Duodenal mucosa (tissue), 2 donors: Measurements from ENCODE around the gene CDC5L.
A peak's percentile ranks its signal among the peaks of the same experiment; 100 is the strongest.

ENCODE experiments used
- H3K27ac ChIP-seq: one replicate; pipeline ENCODE4 v1.7.0; 2013; ENCODE audit warnings: low read depth, low read length
- H3K27me3 ChIP-seq, 2 donors: one replicate each; pipeline ENCODE4 v1.7.0; 2013; ENCODE audit warnings: low read length in 2 of 2, control low read depth in 1 of 2; ENCODE audit not compliant: insufficient read depth in 2 of 2, control insufficient read depth in 1 of 2
- H3K36me3 ChIP-seq, 2 donors: one replicate each; pipeline ENCODE4 v1.7.0; 2013; ENCODE audit warnings: low read length in 2 of 2, control low read depth in 1 of 2; ENCODE audit not compliant: insufficient read depth in 2 of 2, control insufficient read depth in 1 of 2
- H3K4me1 ChIP-seq, 2 donors: one replicate each; pipeline ENCODE4 v1.7.0; 2013; ENCODE audit warnings: low read length in 2 of 2, control low read depth in 1 of 2; ENCODE audit not compliant: insufficient read depth in 2 of 2, control insufficient read depth in 1 of 2
- H3K4me3 ChIP-seq, 2 donors: one replicate each; pipeline ENCODE4 v1.7.0; 2013; ENCODE audit warnings: low read length in 2 of 2, low read depth in 1 of 2
- H3K9ac ChIP-seq, 2 donors: one replicate each; pipeline ENCODE4 v1.7.0; 2013; ENCODE audit warnings: low read length in 2 of 2, low read depth in 1 of 2
- H3K9me3 ChIP-seq, 2 donors: one replicate each; pipeline ENCODE4 v1.7.0; 2013; ENCODE audit warnings: low read length in 2 of 2, control low read depth in 1 of 2; ENCODE audit not compliant: control insufficient read depth in 1 of 2

The CDC5L gene

DNA sequence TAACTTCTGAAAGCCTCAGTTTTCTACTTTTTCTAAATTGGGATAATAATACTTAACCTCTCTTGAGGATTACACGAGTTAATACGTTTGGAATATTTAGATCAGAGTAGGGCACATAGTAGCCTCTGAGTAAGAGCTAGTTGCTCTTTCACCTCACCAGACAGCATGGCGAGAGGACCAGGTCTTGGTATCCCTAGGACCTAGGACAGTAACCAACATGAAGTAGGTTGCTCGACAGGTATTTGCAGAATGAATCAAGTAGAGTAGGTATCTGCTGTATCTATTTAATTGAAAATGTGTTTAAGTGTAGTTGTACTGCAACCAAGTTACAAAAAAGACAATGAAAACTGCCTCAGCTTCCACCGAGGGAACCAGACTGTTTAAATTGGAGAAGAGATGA is 1.4 kb downstream of the CDC5L start:
- H3K27ac ChIP-seq: no peak overlapping the region
- H3K4me3 ChIP-seq: peak overlapping the region; percentile 87 to 91
- peaks cover 22 to 24% of the 10 kb centered on the region in 2 donors for H3K4me1 ChIP-seq
- H3K36me3 ChIP-seq: peaks cover 12 to 25% of the 10 kb centered on the region in 2 donors
- no peaks in the 10 kb centered on the region for H3K9me3 ChIP-seq
- no peaks in the 10 kb centered on the region for H3K27me3 ChIP-seq
- H3K9ac ChIP-seq: no peak overlapping the region

DNA sequence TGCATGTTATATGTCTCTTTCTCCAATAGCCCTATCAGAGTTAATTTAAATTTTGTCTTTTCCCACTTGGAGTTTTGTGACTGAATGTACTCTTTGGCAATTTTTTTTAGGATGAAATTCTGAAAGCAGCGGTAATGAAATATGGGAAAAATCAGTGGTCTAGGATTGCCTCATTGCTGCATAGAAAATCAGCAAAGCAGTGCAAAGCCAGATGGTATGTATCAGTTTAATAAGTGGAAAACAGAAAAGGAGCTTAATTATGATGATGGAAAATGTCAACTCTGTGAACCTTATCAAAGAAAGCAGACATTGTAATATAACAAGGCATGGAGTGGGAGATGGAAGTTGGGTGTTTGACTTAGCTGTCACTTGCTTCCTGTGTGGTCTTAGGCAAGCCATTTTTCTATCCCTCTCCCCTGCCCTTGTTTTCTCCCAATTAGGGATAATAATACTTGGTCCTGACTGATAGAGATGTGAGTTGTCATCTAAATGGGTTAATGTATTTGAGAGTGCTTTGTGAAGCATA is 2.7 kb downstream of the CDC5L start:
- H3K9me3 ChIP-seq: no peaks in the 10 kb centered on the region
- H3K4me3 ChIP-seq: no peak overlapping the region
- H3K4me1 ChIP-seq: peaks cover 22 to 24% of the 10 kb centered on the region in 2 donors
- peaks cover 17 to 36% of the 10 kb centered on the region in 2 donors for H3K36me3 ChIP-seq
- no peaks in the 10 kb centered on the region for H3K27me3 ChIP-seq
- H3K27ac ChIP-seq: no peak overlapping the region
- H3K9ac ChIP-seq: no peak overlapping the region

DNA sequence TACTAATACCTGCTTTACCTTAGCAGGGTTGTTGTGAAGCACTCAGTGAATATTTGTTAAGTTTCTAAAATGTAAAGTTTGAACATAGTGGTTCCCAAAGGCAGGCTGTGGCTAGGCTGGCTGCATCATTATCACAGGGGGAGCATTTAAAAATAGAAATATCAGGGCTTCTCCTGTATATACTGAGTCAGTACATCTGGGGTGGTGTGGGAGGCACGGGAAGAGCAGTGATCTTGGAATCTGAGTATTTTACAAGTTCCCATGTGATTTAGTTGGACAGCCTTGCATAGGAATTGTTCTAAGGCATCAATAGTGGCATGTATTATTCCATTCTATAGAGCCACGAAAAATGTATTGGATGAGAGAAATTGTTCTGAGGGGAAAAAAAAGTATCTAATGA is 8.0 kb downstream of the CDC5L start:
- H3K4me1 ChIP-seq: peaks cover 5 to 12% of the 10 kb centered on the region in 2 donors
- no peaks in the 10 kb centered on the region for H3K27me3 ChIP-seq
- no peaks in the 10 kb centered on the region for H3K9me3 ChIP-seq
- H3K36me3 ChIP-seq: peaks cover 44 to 80% of the 10 kb centered on the region in 2 donors
- H3K4me3 ChIP-seq: no peak overlapping the region
- H3K27ac ChIP-seq: no peak overlapping the region
- H3K9ac ChIP-seq: no peak overlapping the region

DNA sequence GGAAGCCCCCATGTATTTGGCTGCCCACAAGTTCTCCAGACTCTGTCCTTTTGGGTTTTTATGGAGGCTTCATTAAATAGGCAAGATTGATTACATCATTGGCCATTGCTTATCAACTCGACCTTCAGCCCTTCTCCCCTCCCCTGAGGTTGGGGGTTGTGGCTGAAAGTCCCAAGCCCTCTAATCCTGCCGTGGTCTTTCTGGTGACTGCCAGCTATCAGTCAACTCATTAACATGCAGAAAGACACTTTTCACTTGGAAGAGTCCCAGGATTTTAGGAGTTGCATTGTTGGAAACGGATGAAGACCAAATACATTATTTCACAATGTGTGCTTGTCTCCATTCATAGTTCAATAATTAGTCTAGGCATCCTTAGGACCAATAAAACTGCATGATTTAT is 9.5 kb downstream of the CDC5L start:
- H3K27me3 ChIP-seq: no peaks in the 10 kb centered on the region
- H3K9ac ChIP-seq: no peak overlapping the region
- H3K27ac ChIP-seq: no peak overlapping the region
- H3K36me3 ChIP-seq: peaks cover 47 to 81% of the 10 kb centered on the region in 2 donors
- H3K4me3 ChIP-seq: no peak overlapping the region
- H3K4me1 ChIP-seq: peaks cover 5 to 11% of the 10 kb centered on the region in 2 donors
- no peaks in the 10 kb centered on the region for H3K9me3 ChIP-seq

DNA sequence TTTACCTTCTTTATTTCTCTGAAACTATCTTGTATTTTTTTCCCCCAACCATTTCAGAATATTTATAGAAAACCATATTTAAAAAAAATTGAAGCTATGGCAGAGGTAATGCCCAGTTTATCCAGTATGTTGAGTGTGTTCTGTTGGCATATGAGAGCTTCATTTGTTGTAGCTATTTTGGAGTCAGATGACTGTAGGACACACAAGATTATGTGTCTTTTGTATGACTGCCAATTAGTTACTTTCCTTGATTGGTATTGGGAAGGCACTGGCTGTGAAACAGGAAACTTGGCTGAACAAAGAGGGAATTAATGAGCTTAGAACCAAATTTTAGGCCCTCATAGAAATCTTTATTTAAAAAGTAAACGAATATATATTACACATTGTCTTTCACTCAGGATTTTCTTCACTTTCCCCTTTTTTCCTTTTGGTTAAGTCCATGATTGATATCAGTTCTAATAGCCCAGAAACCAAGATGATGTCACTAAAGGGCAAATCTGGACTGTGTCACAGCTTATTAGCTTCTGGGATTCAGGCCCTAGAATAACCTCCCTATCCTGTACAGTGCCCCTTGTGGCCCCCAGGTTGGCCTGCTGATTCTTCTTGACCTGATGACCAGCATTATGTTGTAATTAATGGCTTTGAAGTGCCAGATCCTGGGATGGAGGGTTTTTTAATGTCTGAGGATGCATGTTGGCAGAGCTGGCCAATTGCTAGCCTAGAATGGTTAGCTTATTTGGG is 10.1 kb downstream of the CDC5L start:
- H3K27me3 ChIP-seq: no peaks in the 10 kb centered on the region
- H3K4me1 ChIP-seq: peaks cover 5 to 11% of the 10 kb centered on the region in 2 donors
- H3K27ac ChIP-seq: no peak overlapping the region
- no peak overlapping the region for H3K9ac ChIP-seq
- peaks cover 45 to 77% of the 10 kb centered on the region in 2 donors for H3K36me3 ChIP-seq
- no peak overlapping the region for H3K4me3 ChIP-seq
- no peaks in the 10 kb centered on the region for H3K9me3 ChIP-seq

DNA sequence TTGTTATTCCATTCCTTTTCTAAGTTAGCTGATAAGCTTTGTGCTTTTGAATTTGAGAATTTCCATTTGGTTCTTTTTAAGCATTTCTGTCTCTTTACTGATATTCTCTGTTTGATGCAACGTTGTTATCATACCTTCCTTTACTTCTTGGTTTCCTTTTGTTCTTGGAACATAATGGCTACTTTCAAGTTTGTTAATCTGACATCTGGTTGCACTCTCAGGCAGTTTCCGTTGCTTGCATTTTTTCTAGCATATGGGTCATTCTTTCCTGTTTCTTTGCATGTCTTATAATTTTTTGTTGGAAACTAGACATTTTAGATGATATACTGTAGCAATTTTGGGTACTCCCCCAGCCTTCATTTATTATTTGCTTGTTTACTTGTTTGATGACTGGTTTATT is 12.5 kb downstream of the CDC5L start:
- Histone ChIP-seq H3K9ac (no peak overlapping the region), H3K4me1 (peaks cover 5 to 11% of the 10 kb centered on the region in 2 donors), H3K36me3 (peaks cover 30 to 71% of the 10 kb centered on the region in 2 donors), H3K27ac (no peak overlapping the region), H3K4me3 (no peak overlapping the region), H3K9me3 (no peaks in the 10 kb centered on the region), H3K27me3 (no peaks in the 10 kb centered on the region)

DNA sequence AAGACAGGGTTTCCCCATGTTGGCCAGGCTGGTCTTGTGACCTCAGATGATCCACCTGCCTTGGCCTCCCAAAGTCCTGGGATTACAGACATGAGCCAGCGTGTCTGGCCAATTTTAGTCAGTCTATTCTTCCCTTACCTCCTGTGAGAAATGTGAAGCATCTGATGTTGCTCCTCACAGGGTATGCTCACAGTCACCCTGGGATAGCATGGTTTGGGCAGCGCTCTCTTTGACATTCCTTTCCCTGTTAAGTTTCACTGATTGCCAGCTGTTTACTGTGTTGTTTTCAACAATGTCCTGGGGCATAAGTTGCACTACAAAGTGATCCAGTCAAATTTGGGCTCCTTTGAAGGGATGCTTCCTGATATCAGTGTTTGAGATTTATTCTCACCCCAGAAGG is 13.1 kb downstream of the CDC5L start:
- H3K27ac ChIP-seq: no peak overlapping the region
- no peaks in the 10 kb centered on the region for H3K9me3 ChIP-seq
- no peak overlapping the region for H3K4me3 ChIP-seq
- no peaks in the 10 kb centered on the region for H3K27me3 ChIP-seq
- H3K4me1 ChIP-seq: peaks cover 5 to 11% of the 10 kb centered on the region in 2 donors
- peaks cover 30 to 70% of the 10 kb centered on the region in 2 donors for H3K36me3 ChIP-seq
- H3K9ac ChIP-seq: no peak overlapping the region

DNA sequence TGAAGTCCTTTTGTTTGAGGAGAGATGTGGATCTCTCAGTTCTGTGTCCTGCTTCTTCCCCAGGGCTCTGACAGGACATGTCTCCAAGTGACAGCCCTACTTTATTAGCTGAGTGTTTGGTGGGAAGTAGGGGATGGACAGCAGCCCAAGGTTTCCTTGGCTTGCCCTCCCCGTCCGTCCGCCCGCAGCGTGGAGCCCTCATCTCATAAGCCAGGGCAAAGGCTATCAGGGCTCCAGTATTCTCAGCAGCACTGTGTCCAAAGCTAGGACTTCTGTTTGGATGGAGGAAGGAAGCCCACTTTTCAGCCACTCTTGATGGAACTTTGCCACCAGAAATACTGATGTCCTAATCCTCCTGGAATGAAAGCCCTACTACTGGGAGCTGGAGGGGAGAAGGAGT is 13.6 kb downstream of the CDC5L start:
- Histone ChIP-seq H3K27ac (no peak overlapping the region), H3K27me3 (no peaks in the 10 kb centered on the region), H3K36me3 (peaks cover 30 to 67% of the 10 kb centered on the region in 2 donors), H3K9ac (no peak overlapping the region), H3K4me3 (no peak overlapping the region), H3K4me1 (peaks cover 5 to 11% of the 10 kb centered on the region in 2 donors), H3K9me3 (no peaks in the 10 kb centered on the region)

DNA sequence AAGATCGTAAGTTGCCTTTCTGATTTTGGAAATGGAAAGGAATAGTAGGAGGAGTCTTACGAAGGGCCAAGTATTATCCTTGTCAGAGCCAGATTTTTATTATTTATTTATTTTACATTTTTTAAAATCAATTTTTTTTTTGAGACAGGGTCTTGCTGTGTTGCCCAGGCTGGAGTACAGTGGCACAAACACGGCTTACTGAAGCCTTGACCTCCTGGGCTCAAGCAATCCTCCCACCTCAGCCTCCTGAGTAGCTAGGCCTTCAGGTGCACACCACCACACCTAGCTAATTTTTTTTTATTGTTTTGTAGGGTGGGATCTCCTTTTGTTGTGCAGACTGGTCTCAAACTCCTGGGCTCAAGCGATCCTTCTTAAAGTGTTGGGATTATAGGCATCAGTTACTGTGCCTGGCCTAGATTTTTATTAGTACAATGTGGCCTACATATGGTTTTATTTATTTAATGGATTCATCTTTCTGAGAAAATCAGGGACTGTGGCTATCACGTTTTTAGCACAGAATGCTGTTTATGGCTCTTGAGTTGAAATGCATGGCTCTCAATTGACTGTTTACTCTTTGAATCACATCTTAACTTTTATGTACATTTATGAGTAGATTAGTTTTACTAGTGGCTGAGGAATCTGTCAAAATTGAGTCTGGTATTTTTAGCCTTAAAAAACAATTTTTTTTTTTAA is 16.7 kb downstream of the CDC5L start:
- H3K4me1 ChIP-seq: no peaks in the 10 kb centered on the region
- no peaks in the 10 kb centered on the region for H3K9me3 ChIP-seq
- no peak overlapping the region for H3K9ac ChIP-seq
- H3K36me3 ChIP-seq: peaks cover 24 to 68% of the 10 kb centered on the region in 2 donors
- no peak overlapping the region for H3K4me3 ChIP-seq
- H3K27me3 ChIP-seq: no peaks in the 10 kb centered on the region
- no peak overlapping the region for H3K27ac ChIP-seq

DNA sequence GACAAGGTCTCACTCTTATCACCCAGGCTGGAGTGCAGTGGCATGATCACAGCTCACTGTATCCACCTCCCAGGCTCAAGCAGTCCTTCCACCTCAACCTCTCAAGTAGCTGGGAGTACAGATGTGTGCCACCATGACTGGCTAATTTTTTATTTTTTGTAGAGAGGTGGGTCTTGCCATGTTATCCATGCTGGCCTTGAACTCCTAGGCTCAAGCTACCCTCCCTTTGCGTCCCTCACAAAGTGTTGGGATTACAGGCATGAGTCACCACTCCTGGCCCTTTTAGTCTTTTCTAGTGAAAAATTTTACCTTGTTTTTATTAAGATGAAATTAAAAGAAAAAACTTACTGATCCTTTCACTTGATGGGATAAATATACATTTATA is 17.2 kb downstream of the CDC5L start:
- Histone ChIP-seq H3K9ac (no peak overlapping the region), H3K36me3 (peaks cover 26 to 67% of the 10 kb centered on the region in 2 donors), H3K27me3 (no peaks in the 10 kb centered on the region), H3K27ac (no peak overlapping the region), H3K4me3 (no peak overlapping the region), H3K4me1 (no peaks in the 10 kb centered on the region), H3K9me3 (no peaks in the 10 kb centered on the region)
